ENCODE measurements around the gene UBR3.
"Not testable (repeated sequence)": the region's sequence is repeated elsewhere in the genome, so short reads cannot be mapped to it uniquely, and the experiment has no call there.

Gene UBR3

DNA sequence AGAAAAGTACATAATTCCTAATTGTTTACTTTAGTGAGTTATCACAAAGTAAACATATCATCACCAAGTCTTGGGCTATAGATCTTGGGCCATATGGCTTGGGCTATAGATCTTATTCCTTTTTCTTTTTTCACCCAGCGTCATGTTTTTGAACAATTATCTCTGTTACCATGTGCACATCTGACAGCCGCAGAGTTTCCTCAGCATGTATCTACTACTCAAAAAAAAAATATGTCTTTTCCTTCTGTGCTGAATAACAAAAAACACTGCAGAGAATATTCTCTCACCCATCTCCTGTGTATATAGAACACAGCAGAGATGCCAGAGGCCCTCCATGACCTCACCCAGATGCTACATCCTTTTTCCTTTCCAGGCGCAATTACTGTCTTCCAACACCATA is 274.5 kb downstream of the UBR3 start:
- no peak overlapping the region for H3K4me3 ChIP-seq (ENCODE audit: extremely low read depth, insufficient read depth, low read length, poor library complexity, severe bottlenecking)
- H3K9me3 ChIP-seq (ENCODE audit: control insufficient read depth, low read length), result no peaks in the 10 kb centered on the region
- no peak overlapping the region for H3K27ac ChIP-seq (ENCODE audit: low read depth, low read length, severe bottlenecking)
- no peaks in the 10 kb centered on the region for H3K36me3 ChIP-seq (ENCODE audit: control insufficient read depth, insufficient read depth, low read length)
- H3K4me1 ChIP-seq (ENCODE audit: control insufficient read depth, insufficient read depth, low read length, poor library complexity, severe bottlenecking), result no peaks in the 10 kb centered on the region
- WGBS, 2 experiments (ENCODE audit: insufficient coverage in 2 of 2), result 100% methylated on average over 1 to 2 of the region's 3 CpGs

DNA sequence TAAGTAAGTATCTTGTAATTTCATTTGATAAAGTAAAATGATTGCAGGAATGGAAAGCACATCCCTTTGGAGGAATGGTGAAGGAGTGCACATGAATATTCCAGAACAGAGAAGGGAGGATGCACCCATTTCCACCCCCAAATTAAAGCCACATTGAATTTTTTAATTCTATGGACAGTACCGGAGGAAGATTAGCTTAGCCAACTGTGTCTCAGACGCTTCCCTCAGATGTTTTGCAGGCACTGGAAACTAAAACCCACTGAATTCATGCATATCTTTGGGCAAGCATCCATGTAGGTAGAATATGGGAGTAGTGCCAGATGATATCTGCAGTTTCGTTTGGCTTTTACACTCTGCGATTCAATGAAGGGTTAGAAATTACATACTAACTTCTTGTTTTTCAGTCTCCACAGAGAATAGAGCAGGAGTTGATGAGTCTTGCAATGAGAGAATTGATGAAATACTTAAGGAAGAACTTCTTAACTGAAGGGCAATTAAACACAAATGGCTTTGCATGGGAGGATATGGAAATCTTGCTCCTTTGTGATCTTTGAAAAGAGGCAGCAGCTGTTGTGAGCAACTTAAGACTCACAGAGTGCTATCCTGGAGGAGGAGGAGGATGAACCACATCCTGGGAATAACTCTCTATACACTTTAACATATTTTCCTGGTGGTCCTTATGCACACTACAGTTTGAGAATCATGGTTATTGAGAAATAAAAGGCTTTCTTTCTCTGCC is 279.0 kb downstream of the UBR3 start:
- no CpG with 5 or more reads among the region's 4 CpGs for WGBS, 2 experiments (ENCODE audit: insufficient coverage in 2 of 2)
- H3K4me1 ChIP-seq (ENCODE audit: control insufficient read depth, insufficient read depth, low read length, poor library complexity, severe bottlenecking), result no peaks in the 10 kb centered on the region
- H3K9me3 ChIP-seq (ENCODE audit: control insufficient read depth, low read length), result no peaks in the 10 kb centered on the region
- H3K27ac ChIP-seq (ENCODE audit: low read depth, low read length, severe bottlenecking), result no peak overlapping the region
- no peaks in the 10 kb centered on the region for H3K36me3 ChIP-seq (ENCODE audit: control insufficient read depth, insufficient read depth, low read length)
- no peak overlapping the region for H3K4me3 ChIP-seq (ENCODE audit: extremely low read depth, insufficient read depth, low read length, poor library complexity, severe bottlenecking)

DNA sequence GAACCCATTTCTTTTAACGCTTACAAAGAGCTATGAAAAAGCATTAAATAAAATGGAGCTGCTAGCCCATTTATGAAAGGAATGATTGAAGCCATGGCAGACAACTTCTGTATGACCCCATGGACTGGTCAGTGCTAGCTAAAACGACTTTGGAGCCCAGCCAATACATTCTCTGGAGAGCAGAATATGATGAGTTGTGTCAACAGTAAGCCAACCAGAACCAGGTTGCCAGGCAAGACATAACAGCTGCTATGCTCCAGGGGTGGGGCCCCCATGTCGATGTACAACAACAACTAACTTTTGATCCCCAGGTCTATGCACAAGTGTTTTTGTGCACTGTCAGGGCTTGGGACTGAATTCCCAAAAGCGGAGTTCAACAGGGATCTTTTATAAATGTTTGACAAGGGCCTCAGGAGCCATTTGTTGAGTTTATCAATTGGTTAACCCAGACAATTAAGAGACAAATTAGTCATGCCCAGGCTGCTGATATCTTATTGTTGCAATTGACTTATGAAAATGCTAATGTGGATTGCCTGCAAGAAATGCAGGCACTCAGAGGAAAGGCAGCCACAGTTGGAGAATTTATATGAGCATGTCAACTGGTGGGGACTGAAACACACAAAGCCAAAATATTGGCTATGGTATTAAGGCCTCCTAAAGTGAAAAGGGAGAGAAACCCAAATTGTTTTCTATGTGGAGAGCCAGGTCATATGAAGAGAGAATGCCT is 286.1 kb downstream of the UBR3 start:
- no peak overlapping the region for H3K4me3 ChIP-seq (ENCODE audit: extremely low read depth, insufficient read depth, low read length, poor library complexity, severe bottlenecking)
- no peak overlapping the region for H3K27ac ChIP-seq (ENCODE audit: low read depth, low read length, severe bottlenecking)
- no peaks in the 10 kb centered on the region for H3K36me3 ChIP-seq (ENCODE audit: control insufficient read depth, insufficient read depth, low read length)
- WGBS, 2 experiments (ENCODE audit: insufficient coverage in 2 of 2), result 88 to 92% methylated on average over 1 to 4 of the region's 4 CpGs
- H3K9me3 ChIP-seq (ENCODE audit: control insufficient read depth, low read length), result peaks cover 12% of the 10 kb centered on the region
- H3K4me1 ChIP-seq (ENCODE audit: control insufficient read depth, insufficient read depth, low read length, poor library complexity, severe bottlenecking), result no peaks in the 10 kb centered on the region

DNA sequence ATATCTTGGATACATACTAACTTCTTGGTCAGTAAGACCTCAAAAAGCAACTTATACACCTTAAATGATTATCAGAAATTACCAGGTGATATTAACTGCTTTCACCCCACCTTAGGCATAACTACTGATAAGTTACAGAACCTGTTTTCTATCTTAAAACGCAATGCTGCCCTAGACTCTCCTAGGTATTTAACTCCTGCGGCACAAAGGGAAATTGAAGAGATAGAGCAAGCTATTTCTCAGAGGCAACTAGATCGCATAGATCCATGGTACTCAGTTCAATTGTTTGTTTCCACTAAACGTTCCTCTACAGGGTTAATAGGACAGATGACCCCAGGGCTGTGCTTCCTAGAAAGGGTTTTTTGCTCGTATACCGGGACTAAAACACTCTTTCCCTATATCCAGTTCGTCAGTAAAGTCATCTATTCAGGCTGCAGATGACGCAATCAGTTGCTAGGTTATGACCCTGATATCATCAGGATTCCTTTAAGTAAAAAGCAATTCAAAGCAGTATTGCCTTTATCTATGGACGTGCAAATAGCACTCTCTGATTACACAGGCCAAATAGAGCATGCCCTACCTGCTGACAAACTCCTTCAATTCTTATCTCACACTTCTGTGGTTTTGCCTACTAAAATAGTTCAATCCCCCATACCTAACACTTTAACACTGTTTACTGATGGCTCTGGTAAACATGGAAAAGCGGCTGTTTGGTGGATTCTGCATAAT is 288.4 kb downstream of the UBR3 start:
- H3K4me3 ChIP-seq (ENCODE audit: extremely low read depth, insufficient read depth, low read length, poor library complexity, severe bottlenecking), result no peak overlapping the region
- H3K36me3 ChIP-seq (ENCODE audit: control insufficient read depth, insufficient read depth, low read length), result no peaks in the 10 kb centered on the region
- no peak overlapping the region for H3K27ac ChIP-seq (ENCODE audit: low read depth, low read length, severe bottlenecking)
- no peaks in the 10 kb centered on the region for H3K4me1 ChIP-seq (ENCODE audit: control insufficient read depth, insufficient read depth, low read length, poor library complexity, severe bottlenecking)
- 92 to 98% methylated on average over 10 of the region's 10 CpGs for WGBS, 2 experiments (ENCODE audit: insufficient coverage in 2 of 2)
- H3K9me3 ChIP-seq (ENCODE audit: control insufficient read depth, low read length), result peaks cover 25% of the 10 kb centered on the region

DNA sequence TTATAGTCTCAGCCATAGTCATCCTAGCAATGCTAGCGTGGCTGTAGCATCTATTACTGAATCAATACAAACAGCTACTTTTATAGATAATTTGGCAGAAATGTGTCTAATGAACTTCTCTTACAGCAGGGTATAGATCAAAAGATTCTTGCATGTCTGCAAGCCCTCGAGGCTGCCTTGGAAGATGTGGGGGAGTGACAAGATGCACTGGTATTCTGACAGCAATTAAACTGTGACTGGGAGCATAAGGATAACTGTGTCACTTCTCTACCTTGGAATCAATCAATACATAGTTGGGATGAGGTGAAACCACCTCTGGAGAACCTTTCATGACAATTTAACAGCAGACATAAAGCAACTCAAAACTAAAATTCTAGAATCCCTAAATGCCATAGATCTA is 291.4 kb downstream of the UBR3 start:
- Histone ChIP-seq H3K4me3 (ENCODE audit: extremely low read depth, insufficient read depth, low read length, poor library complexity, severe bottlenecking) (no peak overlapping the region), H3K4me1 (ENCODE audit: control insufficient read depth, insufficient read depth, low read length, poor library complexity, severe bottlenecking) (no peaks in the 10 kb centered on the region), H3K9me3 (ENCODE audit: control insufficient read depth, low read length) (peaks cover 28% of the 10 kb centered on the region), H3K36me3 (ENCODE audit: control insufficient read depth, insufficient read depth, low read length) (no peaks in the 10 kb centered on the region), H3K27ac (ENCODE audit: low read depth, low read length, severe bottlenecking) (no peak overlapping the region)
- 80 to 90% methylated on average over 1 of the region's 2 CpGs for WGBS, 2 experiments (ENCODE audit: insufficient coverage in 2 of 2)

DNA sequence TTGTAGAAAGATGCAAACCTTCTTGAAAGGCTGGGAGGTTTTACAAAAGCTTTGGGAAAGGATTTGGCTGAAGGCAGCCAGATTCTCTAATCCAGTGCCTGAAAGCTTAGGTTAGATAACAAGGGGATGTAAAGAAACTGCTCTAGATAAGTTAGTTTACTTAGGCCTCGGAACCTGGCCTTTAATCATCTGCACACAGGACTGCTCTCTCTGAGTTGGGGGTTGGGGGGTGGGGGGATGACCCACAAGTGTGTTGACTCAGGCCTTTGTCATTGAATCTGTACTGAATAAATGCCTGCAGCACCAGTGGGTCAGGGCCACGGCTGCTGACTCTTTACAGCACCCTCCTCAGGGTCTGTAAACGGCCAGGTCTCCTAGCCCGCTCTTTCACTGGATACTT is 292.1 kb downstream of the UBR3 start:
- H3K9me3 ChIP-seq (ENCODE audit: control insufficient read depth, low read length), result peaks cover 28% of the 10 kb centered on the region
- not testable (repeated sequence) for H3K27ac ChIP-seq (ENCODE audit: low read depth, low read length, severe bottlenecking); H3K4me1 ChIP-seq (ENCODE audit: control insufficient read depth, insufficient read depth, low read length, poor library complexity, severe bottlenecking); H3K36me3 ChIP-seq (ENCODE audit: control insufficient read depth, insufficient read depth, low read length); H3K4me3 ChIP-seq (ENCODE audit: extremely low read depth, insufficient read depth, low read length, poor library complexity, severe bottlenecking)
- 94 to 100% methylated on average over 2 to 4 of the region's 4 CpGs for WGBS, 2 experiments (ENCODE audit: insufficient coverage in 2 of 2)

DNA sequence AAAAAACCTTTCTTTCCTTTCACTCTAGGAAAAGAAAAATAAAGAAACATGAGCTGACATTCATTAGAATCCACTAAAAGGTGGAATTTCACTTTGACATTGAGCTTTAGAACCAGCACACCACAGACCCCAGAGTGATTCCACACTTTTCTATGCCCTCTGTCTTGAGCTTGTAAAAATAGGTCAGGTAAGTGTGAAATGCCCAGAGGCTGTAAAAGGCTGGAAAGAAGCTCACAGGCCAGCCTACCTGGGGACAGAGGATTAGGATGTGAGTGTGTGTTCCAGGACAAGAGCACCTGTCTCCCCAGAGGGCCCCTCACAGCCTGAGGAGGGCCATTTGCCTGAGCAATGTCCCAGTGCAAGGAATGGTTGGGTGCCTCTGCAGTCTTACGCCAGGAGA is 294.4 kb downstream of the UBR3 start:
- Histone ChIP-seq H3K9me3 (ENCODE audit: control insufficient read depth, low read length) (peaks cover 25% of the 10 kb centered on the region), H3K4me1 (ENCODE audit: control insufficient read depth, insufficient read depth, low read length, poor library complexity, severe bottlenecking) (peaks cover 3% of the 10 kb centered on the region), H3K36me3 (ENCODE audit: control insufficient read depth, insufficient read depth, low read length) (no peaks in the 10 kb centered on the region), H3K4me3 (ENCODE audit: extremely low read depth, insufficient read depth, low read length, poor library complexity, severe bottlenecking) (no peak overlapping the region), H3K27ac (ENCODE audit: low read depth, low read length, severe bottlenecking) (no peak overlapping the region)
- 80 to 100% methylated on average over 1 of the region's 1 CpG for WGBS, 2 experiments (ENCODE audit: insufficient coverage in 2 of 2)

DNA sequence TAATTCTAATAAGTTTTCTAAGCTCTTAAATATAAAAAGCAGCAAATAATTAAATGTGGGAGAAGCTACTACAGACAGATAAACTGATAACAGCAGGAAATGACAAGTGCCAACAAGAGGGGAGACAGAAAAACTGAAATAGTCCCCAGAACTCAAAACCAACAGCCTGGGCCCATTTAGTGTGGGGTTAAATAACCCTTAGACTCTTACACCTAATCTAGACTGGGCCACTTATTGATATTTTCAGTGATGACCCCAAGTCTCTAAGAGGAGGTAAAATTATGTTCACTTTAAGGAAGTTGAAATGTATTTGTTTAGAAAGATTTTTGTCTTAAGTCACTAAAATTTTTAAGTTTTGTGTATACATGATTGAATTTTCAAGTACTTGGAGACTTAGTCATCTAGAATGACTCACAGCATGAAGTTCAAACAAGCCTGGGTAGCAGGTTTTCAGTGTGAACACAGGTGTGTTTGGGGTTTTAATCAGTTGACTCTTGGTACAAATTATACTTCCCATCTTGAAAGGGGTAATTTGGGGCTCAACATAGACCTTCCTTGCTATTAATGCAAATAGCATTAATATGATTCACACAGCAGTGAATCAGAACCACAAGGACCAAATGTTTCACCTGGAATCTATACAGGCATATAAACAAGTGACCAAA is 295.8 kb downstream of the UBR3 start:
- Histone ChIP-seq H3K4me3 (ENCODE audit: extremely low read depth, insufficient read depth, low read length, poor library complexity, severe bottlenecking) (no peak overlapping the region), H3K36me3 (ENCODE audit: control insufficient read depth, insufficient read depth, low read length) (no peaks in the 10 kb centered on the region), H3K27ac (ENCODE audit: low read depth, low read length, severe bottlenecking) (no peak overlapping the region), H3K9me3 (ENCODE audit: control insufficient read depth, low read length) (peaks cover 21% of the 10 kb centered on the region), H3K4me1 (ENCODE audit: control insufficient read depth, insufficient read depth, low read length, poor library complexity, severe bottlenecking) (peaks cover 3% of the 10 kb centered on the region)

DNA sequence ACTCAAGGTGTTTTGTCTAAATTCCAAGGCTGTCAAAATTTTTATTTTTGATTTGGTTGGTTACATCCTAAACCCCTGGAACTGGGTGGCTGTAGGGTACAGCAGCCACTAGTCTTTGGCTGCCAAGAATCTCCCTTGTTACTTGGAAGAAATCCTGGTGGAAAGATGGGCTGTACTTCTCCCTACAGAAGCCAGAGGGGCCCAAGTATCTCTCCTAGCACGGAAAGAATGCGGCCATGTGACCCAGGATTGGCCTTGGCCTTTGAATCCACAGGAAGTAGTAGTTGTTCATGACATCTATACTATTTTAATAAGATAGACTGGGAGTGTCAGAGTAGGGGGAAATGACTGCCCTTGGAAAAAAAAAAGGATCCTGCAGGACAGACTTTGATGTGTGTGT is 296.3 kb downstream of the UBR3 start:
- H3K9me3 ChIP-seq (ENCODE audit: control insufficient read depth, low read length), result peaks cover 21% of the 10 kb centered on the region
- H3K4me1 ChIP-seq (ENCODE audit: control insufficient read depth, insufficient read depth, low read length, poor library complexity, severe bottlenecking), result peaks cover 3% of the 10 kb centered on the region
- no peak overlapping the region for H3K27ac ChIP-seq (ENCODE audit: low read depth, low read length, severe bottlenecking)
- WGBS, 2 experiments (ENCODE audit: insufficient coverage in 2 of 2), result 50% methylated on average over 2 of the region's 2 CpGs; no CpG with 5 or more reads in 1 of the 2 experiments
- no peak overlapping the region for H3K4me3 ChIP-seq (ENCODE audit: extremely low read depth, insufficient read depth, low read length, poor library complexity, severe bottlenecking)
- H3K36me3 ChIP-seq (ENCODE audit: control insufficient read depth, insufficient read depth, low read length), result no peaks in the 10 kb centered on the region

DNA sequence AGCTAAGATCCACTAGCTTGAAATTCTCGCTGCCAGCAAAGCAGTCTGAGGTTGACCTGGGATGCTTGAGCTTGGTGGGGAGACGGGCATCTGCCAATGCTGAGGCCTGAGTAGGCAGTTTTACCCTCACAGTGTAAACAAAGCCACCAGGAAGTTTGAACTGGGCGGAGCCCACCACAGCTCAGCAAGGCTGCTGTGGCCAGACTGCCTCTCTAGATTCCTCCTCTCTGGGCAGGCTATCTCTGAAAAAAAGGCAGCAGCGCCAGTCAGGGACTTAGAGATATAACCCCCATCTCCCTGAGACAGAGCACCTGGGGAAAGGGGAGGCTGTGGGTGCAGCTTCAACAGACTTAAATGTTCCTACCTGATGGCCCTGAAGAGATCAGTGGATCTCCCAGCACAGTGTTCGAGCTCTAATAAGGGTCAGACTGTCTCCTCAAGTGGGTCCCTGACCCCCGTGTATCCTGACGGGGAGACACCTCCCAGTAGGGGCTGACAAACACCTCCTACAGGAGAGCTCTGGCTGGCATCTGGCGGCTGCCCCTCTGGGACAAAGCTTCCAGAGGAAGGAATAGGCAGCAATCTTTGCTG is 299.0 kb downstream of the UBR3 start:
- not testable (repeated sequence) for H3K4me3 ChIP-seq (ENCODE audit: extremely low read depth, insufficient read depth, low read length, poor library complexity, severe bottlenecking); H3K4me1 ChIP-seq (ENCODE audit: control insufficient read depth, insufficient read depth, low read length, poor library complexity, severe bottlenecking); H3K9me3 ChIP-seq (ENCODE audit: control insufficient read depth, low read length); H3K36me3 ChIP-seq (ENCODE audit: control insufficient read depth, insufficient read depth, low read length); H3K27ac ChIP-seq (ENCODE audit: low read depth, low read length, severe bottlenecking)
- 89 to 92% methylated on average over 6 to 7 of the region's 8 CpGs for WGBS, 2 experiments (ENCODE audit: insufficient coverage in 2 of 2)
